Stimulated activated CD4-positive, alpha-beta T cell treated with anti-CD3 and anti-CD28 coated beads, Interleukin-4, amount 100 ng/mL, for 48 hours (primary cell): ENCODE measurements around the gene DRC1.
"Not testable (repeated sequence)": the region's sequence is repeated elsewhere in the genome, so short reads cannot be mapped to it uniquely, and the experiment has no call there.

ENCODE experiments used
- DNase-seq, 2 donors: peaks; one replicate each; pipeline ENCODE4 v3.0.0-alpha.2; 2020; ENCODE audit warnings: low read depth in 2 of 2

The DRC1 gene

GRCh38 chr2:26401739-26402541 is at the start of gene DRC1:
Gene DRC1, plus strand, starts transcription at chr2:26401920. Its CDS starts 70 bp downstream, at chr2:26401990.
- peak; percentile 15 to 20 for DNase-seq

GRCh38 chr2:26352892-26353291 is 48.8 kb upstream of the DRC1 start:
- DNase-seq: peak in 1 of 2 donors; percentile 28

- DNase-seq: not testable (repeated sequence)
Measured at GRCh38 chr2:26354469-26354868, 47.3 kb upstream of the DRC1 start.

GRCh38 chr2:26355038-26355995 is 46.4 kb upstream of the DRC1 start:
- DNase-seq: no peak

GRCh38 chr2:26356111-26356510 is 45.6 kb upstream of the DRC1 start:
- DNase-seq: no peak

- DNase-seq: no peak
Measured at GRCh38 chr2:26356771-26357170, 44.9 kb upstream of the DRC1 start.

GRCh38 chr2:26359886-26360473 is 41.7 kb upstream of the DRC1 start:
- DNase-seq: no peak

GRCh38 chr2:26363323-26363722 is 38.4 kb upstream of the DRC1 start:
- no peak for DNase-seq

- no peak for DNase-seq
Measured at GRCh38 chr2:26363958-26364357, 37.8 kb upstream of the DRC1 start.

GRCh38 chr2:26364669-26365068 is 37.1 kb upstream of the DRC1 start:
- DNase-seq: no peak

GRCh38 chr2:26366957-26367356 is 34.8 kb upstream of the DRC1 start:
- no peak for DNase-seq

- DNase-seq: not testable (repeated sequence)
Measured at GRCh38 chr2:26369664-26370063, 32.1 kb upstream of the DRC1 start.

- DNase-seq: not testable (repeated sequence)
Measured at GRCh38 chr2:26370909-26371308, 30.8 kb upstream of the DRC1 start.

- DNase-seq: no peak
Measured at GRCh38 chr2:26376799-26377198, 24.9 kb upstream of the DRC1 start.

GRCh38 chr2:26380281-26380680 is 21.4 kb upstream of the DRC1 start:
- DNase-seq: no peak

GRCh38 chr2:26382564-26382963 is 19.2 kb upstream of the DRC1 start:
- no peak for DNase-seq

- no peak for DNase-seq
Measured at GRCh38 chr2:26384183-26384582, 17.5 kb upstream of the DRC1 start.

GRCh38 chr2:26384597-26384996 is 17.1 kb upstream of the DRC1 start:
- no peak for DNase-seq

- no peak for DNase-seq
Measured at GRCh38 chr2:26387189-26387588, 14.5 kb upstream of the DRC1 start.

GRCh38 chr2:26394694-26395093 is 7.0 kb upstream of the DRC1 start:
- DNase-seq: no peak

GRCh38 chr2:26395394-26395793 is 6.3 kb upstream of the DRC1 start:
- no peak for DNase-seq

GRCh38 chr2:26396734-26397298 is 4.9 kb upstream of the DRC1 start:
- DNase-seq: peak; percentile 13 to 16
